Neural cell (in vitro differentiated cells): ENCODE results near the gene SEMA3F. TPM values are rescaled to one million over a fixed set of nuclear protein-coding genes. Genes with fewer than 3 reads are reported as not detected.

Experiments
- H2AFZ ChIP-seq: fragments of 200-600, 300-800 bp; sonication (generic), shearing (Covaris generic); 2 replicates; pipeline ENCODE4 v1.6.0; 2014; ENCODE audit warnings: low read depth, mild to moderate bottlenecking, antibody characterized with exemption, low read length, moderate library complexity
- H3F3A ChIP-seq: fragments of 200-600 bp; shearing (Covaris generic); 2 replicates; pipeline ENCODE4 v1.6.1; 2016; ENCODE audit warnings: mild to moderate bottlenecking, moderate library complexity, mixed read lengths, antibody characterized with exemption, low read length; ENCODE audit not compliant: insufficient read depth, poor library complexity, severe bottlenecking
- H3K27ac ChIP-seq: fragments of 200-600, 300-800 bp; sonication (generic), shearing (Covaris generic); 2 replicates; pipeline ENCODE4 v1.5.1; 2014; ENCODE audit warnings: mild to moderate bottlenecking, low read length, moderate library complexity
- H3K27me3 ChIP-seq: fragments of 300-800, 200-600 bp; sonication (generic), shearing (Covaris generic); 2 replicates; pipeline ENCODE4 v1.6.0; 2014; ENCODE audit warnings: mild to moderate bottlenecking, low read depth, low read length, moderate library complexity; ENCODE audit not compliant: insufficient read depth
- H3K36me3 ChIP-seq: fragments of 300-800, 200-600 bp; sonication (generic), shearing (Covaris generic); 2 replicates; pipeline ENCODE4 v1.5.1; 2014; ENCODE audit warnings: mild to moderate bottlenecking, antibody characterized with exemption, low read length, moderate library complexity; ENCODE audit not compliant: insufficient read depth
- H3K4me2 ChIP-seq: fragments of 300-800, 200-600 bp; sonication (generic), shearing (Covaris generic); 2 replicates; pipeline ENCODE4 v1.6.0; 2014; ENCODE audit warnings: mild to moderate bottlenecking, low read length
- H3K4me3 ChIP-seq: fragments of 300-800, 200-600 bp; sonication (generic), shearing (Covaris generic); 2 replicates; pipeline ENCODE4 v1.5.1; 2014; ENCODE audit warnings: mild to moderate bottlenecking, low read length, moderate library complexity
- H3K79me2 ChIP-seq: fragments of 200-600 bp; shearing (Covaris generic); replicated peaks from 2 replicates; pipeline ENCODE4 v1.6.0; 2014; ENCODE audit warnings: mild to moderate bottlenecking, low read length, moderate library complexity; ENCODE audit not compliant: insufficient read depth
- H3K9ac ChIP-seq: fragments of 300-800, 200-600 bp; sonication (generic), shearing (Covaris generic); 2 replicates; pipeline ENCODE4 v1.6.1; 2016; ENCODE audit warnings: mild to moderate bottlenecking, low read length, mixed read lengths
- H3K9me2 ChIP-seq: fragments of 200-600 bp; shearing (Covaris generic); 2 replicates; pipeline ENCODE4 v1.6.1; 2016; ENCODE audit warnings: mild to moderate bottlenecking, low read length, mixed read lengths; ENCODE audit not compliant: insufficient read depth
- H3K9me3 ChIP-seq: fragments of 200-600, 300-800 bp; sonication (generic), shearing (Covaris generic); 2 replicates; pipeline ENCODE4 v1.6.1; 2016; ENCODE audit warnings: mild to moderate bottlenecking, mixed run types, low read length, moderate library complexity, mixed read lengths
- H4K20me1 ChIP-seq: fragments of 200-600 bp; shearing (Covaris generic); 2 replicates; pipeline ENCODE4 v1.6.1; 2016; ENCODE audit warnings: mild to moderate bottlenecking, mixed run types; ENCODE audit not compliant: insufficient read depth
- EP300 ChIP-seq: fragments of 450-650 bp; conservative IDR thresholded peaks from 2 replicates; pipeline ENCODE4 v1.6.1; 2014; ENCODE audit warnings: antibody characterized with exemption, mild to moderate bottlenecking, moderate library complexity; ENCODE audit not compliant: poor library complexity, severe bottlenecking
- EZH2 ChIP-seq: fragments of 200-600, 300-800 bp; shearing (Covaris generic), sonication (generic); IDR thresholded peaks from 2 replicates; pipeline ENCODE4 v1.6.1; 2014; ENCODE audit warnings: antibody characterized with exemption, low read length, borderline replicate concordance, mild to moderate bottlenecking; ENCODE audit not compliant: insufficient read depth, poor library complexity, severe bottlenecking
- MXI1 ChIP-seq: fragments of 450-650 bp; conservative IDR thresholded peaks from 2 replicates; pipeline ENCODE4 v1.6.1; 2014; ENCODE audit warnings: antibody characterized with exemption, mild to moderate bottlenecking; ENCODE audit not compliant: poor library complexity, severe bottlenecking
- POLR2AphosphoS5 ChIP-seq: IDR thresholded peaks from 2 replicates; pipeline ENCODE4 v1.6.1; 2012
- RAD21 ChIP-seq: fragments of 450-650 bp; conservative IDR thresholded peaks from 2 replicates; pipeline ENCODE4 v1.6.1; 2014; ENCODE audit warnings: antibody characterized with exemption, mild to moderate bottlenecking, moderate library complexity
- REST ChIP-seq: IDR thresholded peaks from 2 replicates; pipeline ENCODE4 v1.6.1; 2012; ENCODE audit warnings: borderline replicate concordance
- SMC3 ChIP-seq: fragments of 450-650 bp; conservative IDR thresholded peaks from 2 replicates; pipeline ENCODE4 v1.6.1; 2014; ENCODE audit warnings: antibody characterized with exemption, mild to moderate bottlenecking, moderate library complexity; ENCODE audit not compliant: poor library complexity
- TAF1 ChIP-seq: IDR thresholded peaks from 2 replicates; pipeline ENCODE4 v1.6.1; 2012; ENCODE audit warnings: low read depth
- polyA plus RNA-seq: library from polyadenylated mRNA; depleted of rRNA; stranded (reverse); fragments of >200 nt; gene quantifications from 2 replicates; pipeline ENCODE4 v1.2.3, GENCODE V29; 2014
- TF ChIP-seq, protein P1 (sequence below): fragments of 450-650 bp; IDR thresholded peaks from 2 replicates; pipeline ENCODE4 v1.5.1; 2014; ENCODE audit warnings: antibody characterized with exemption, mild to moderate bottlenecking, moderate library complexity; ENCODE audit not compliant: poor library complexity, severe bottlenecking

Gene SEMA3F
- polyA plus RNA-seq, 1 donor from 2014 or later = 17.0 TPM

GRCh38 chr3:50139718-50140423 lies 15.3 kb upstream of the SEMA3F start:
- Histone ChIP-seq H3K4me2 (no peak overlapping the region), H2AFZ (no peak overlapping the region)

DNA sequence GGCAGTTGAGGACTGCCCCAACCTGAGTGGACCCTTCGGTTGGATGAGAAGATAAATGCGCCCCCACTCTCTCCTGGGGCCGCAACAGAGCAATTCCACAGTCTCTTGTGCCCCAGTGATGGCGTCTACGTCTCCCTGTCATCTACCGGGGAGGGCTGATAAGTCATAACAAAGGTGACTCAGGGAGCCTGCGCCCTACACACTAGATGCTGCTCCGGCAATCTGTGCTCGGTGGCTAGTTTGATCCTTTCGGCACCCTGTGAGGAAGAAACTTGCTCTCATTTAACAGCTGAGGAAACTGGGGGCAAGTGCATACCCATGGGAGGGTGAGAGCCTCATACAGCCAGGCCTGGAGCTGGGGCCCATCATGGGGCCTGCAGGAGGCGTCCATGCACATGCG lies 14.1 kb upstream of the SEMA3F start:
- Histone ChIP-seq H3K27me3 (no peaks in the 10 kb centered on the region), H3F3A (no peaks in the 10 kb centered on the region), H3K27ac (no peak overlapping the region), H3K36me3 (no peaks in the 10 kb centered on the region), H2AFZ (no peak overlapping the region), H3K9ac (no peak overlapping the region), H3K4me2 (no peak overlapping the region), H3K4me3 (no peak overlapping the region), H3K9me2 (no peaks in the 10 kb centered on the region), H3K9me3 (no peaks in the 10 kb centered on the region), H3K79me2 (no peaks in the 10 kb centered on the region), H4K20me1 (no peaks in the 10 kb centered on the region)
- TF ChIP-seq RAD21 = no peak

More at GRCh38 chr3:50139718-50140423, 15.3 kb upstream of the SEMA3F start:
- Histone ChIP-seq H3K9me2 (no peaks in the 10 kb centered on the region), H3K79me2 (no peaks in the 10 kb centered on the region), H3K9ac (no peak overlapping the region), H3F3A (no peaks in the 10 kb centered on the region), H3K4me3 (no peak overlapping the region), H3K27ac (no peak overlapping the region), H3K27me3 (no peaks in the 10 kb centered on the region), H4K20me1 (no peaks in the 10 kb centered on the region), H3K36me3 (no peaks in the 10 kb centered on the region), H3K9me3 (no peaks in the 10 kb centered on the region)
- TF ChIP-seq EZH2 (no peak), SMC3 (no peak)

DNA sequence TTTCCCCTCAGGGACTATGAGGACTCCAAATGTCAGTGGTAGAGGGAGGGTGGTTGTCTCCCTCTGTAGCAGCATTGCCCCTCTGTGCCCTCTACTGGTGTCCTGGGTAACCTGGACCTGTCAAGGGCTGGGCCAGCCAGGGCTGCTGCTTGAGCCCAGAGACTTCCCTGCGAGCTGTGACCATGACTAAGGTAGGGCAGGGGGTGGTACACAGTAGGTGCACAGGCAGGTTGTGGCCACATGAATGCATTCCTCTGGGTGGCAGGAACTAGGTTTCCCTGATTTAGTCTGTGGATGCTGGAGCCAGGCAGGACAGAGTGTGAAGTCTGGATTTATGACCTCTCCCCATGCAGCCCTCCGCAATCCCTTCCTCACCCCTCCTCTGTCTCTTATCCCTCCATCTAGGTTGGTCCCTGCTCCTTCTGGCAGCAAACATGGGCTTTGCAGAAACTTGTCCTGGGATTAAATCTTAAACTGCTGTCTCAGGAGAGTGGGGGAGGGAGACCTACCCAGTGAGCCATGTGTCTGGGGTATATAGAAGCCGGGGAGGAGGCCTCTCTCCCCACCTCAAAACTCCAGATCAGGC lies 8.7 kb upstream of the SEMA3F start:
- Histone ChIP-seq H3K27ac (no peak overlapping the region), H3K79me2 (no peaks in the 10 kb centered on the region), H3K36me3 (no peaks in the 10 kb centered on the region), H4K20me1 (no peaks in the 10 kb centered on the region), H3F3A (no peaks in the 10 kb centered on the region), H3K9me3 (no peaks in the 10 kb centered on the region), H3K27me3 (no peaks in the 10 kb centered on the region), H3K4me3 (no peak overlapping the region), H3K4me2 (no peak overlapping the region), H2AFZ (no peak overlapping the region), H3K9ac (no peak overlapping the region), H3K9me2 (no peaks in the 10 kb centered on the region)
- TF ChIP-seq, protein P1, sequence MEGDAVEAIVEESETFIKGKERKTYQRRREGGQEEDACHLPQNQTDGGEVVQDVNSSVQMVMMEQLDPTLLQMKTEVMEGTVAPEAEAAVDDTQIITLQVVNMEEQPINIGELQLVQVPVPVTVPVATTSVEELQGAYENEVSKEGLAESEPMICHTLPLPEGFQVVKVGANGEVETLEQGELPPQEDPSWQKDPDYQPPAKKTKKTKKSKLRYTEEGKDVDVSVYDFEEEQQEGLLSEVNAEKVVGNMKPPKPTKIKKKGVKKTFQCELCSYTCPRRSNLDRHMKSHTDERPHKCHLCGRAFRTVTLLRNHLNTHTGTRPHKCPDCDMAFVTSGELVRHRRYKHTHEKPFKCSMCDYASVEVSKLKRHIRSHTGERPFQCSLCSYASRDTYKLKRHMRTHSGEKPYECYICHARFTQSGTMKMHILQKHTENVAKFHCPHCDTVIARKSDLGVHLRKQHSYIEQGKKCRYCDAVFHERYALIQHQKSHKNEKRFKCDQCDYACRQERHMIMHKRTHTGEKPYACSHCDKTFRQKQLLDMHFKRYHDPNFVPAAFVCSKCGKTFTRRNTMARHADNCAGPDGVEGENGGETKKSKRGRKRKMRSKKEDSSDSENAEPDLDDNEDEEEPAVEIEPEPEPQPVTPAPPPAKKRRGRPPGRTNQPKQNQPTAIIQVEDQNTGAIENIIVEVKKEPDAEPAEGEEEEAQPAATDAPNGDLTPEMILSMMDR = no peak
- TF ChIP-seq MXI1 = no peak

DNA sequence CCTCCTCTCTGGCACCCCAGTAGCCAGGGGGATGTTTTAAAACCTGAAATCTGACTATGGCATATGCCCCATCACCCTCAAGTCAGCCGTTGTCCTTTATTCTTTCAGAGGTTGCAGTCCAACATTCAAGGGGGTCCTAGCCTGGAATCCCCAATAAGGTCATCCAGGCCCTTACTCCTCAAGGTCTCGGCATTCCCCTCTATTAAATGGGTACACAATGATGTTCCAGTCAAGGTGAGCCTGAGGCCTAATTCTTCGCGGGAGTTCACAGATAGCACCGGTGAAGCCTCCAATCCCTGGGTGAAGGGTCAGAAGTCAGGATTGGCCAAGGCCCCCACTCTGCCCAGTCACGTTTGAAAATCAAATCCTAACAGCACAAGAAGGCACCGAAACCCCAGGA lies 8.1 kb upstream of the SEMA3F start:
- H3K79me2 ChIP-seq = no peaks in the 10 kb centered on the region
- H3K36me3 ChIP-seq = no peaks in the 10 kb centered on the region
- TF ChIP-seq POLR2AphosphoS5 (no peak), RAD21 (no peak), SMC3 (no peak), REST (no peak), EP300 (no peak), TAF1 (no peak), EZH2 (no peak), MXI1 (no peak)
- TF ChIP-seq, protein P1 = no peak
- H3K4me3 ChIP-seq = no peak overlapping the region
- no peaks in the 10 kb centered on the region for H4K20me1 ChIP-seq
- no peaks in the 10 kb centered on the region for H3K9me2 ChIP-seq
- no peak overlapping the region for H2AFZ ChIP-seq
- no peaks in the 10 kb centered on the region for H3K27me3 ChIP-seq
- H3F3A ChIP-seq = no peaks in the 10 kb centered on the region
- no peak overlapping the region for H3K4me2 ChIP-seq
- H3K27ac ChIP-seq = no peak overlapping the region
- no peak overlapping the region for H3K9ac ChIP-seq
- H3K9me3 ChIP-seq = no peaks in the 10 kb centered on the region
